Muscle of back (tissue), 11 donors: Measurements from ENCODE around the gene ATOSB. TPM values are rescaled to one million over a fixed set of nuclear protein-coding genes. Genes with fewer than 3 reads are reported as not detected.

Experiments used
- DNase-seq, 3 donors: peaks; one replicate each; pipeline versions ENCODE4 v3.0.0 to v3.0.0-alpha.2; 2013
- polyA plus RNA-seq, 10 donors: library from polyadenylated mRNA; unstranded; fragments of 120-200 nt; gene quantifications; one replicate each; pipeline ENCODE4 v1.2.1, GENCODE V29; 2013; ENCODE audit not compliant: insufficient read length in 10 of 10

ATOSB gene
- polyA plus RNA-seq, 10 donors: 9.4 to 13.0 (median 11.4) TPM

GRCh38 chr9:35054871-35055644 lies 60.6 kb downstream of the ATOSB start:
- DNase-seq: no peak

- no peak for DNase-seq
These were observed 61.4 kb downstream of the ATOSB start for GRCh38 chr9:35054185-35054835.

Other genes with a start within 250 kb of the ATOSB start
- gene PHF24, start 157.6 kb downstream of the ATOSB start, polyA plus RNA-seq: under 1 TPM; 0.11 to 0.56 (median 0.25) TPM
- 10 to 100 TPM; 20.0 to 74.0 (median 38.8) TPM for gene DNAJB5, start 126.1 kb downstream of the ATOSB start, polyA plus RNA-seq
- 100 to 1,000 TPM; 158 to 204 (median 172) TPM for gene VCP, start 43.2 kb downstream of the ATOSB start, polyA plus RNA-seq
- gene FANCG, start 35.9 kb downstream of the ATOSB start, polyA plus RNA-seq: 10 to 100 TPM; 19.4 to 38.0 (median 25.9) TPM
- 10 to 100 TPM; 10.7 to 14.2 (median 12.3) TPM for gene PIGO, start 19.3 kb downstream of the ATOSB start, polyA plus RNA-seq
- gene STOML2, start 12.7 kb downstream of the ATOSB start, polyA plus RNA-seq: 10 to 100 TPM; 64.0 to 76.8 (median 69.4) TPM
- 10 to 100 TPM; 13.0 to 27.3 (median 17.7) TPM for gene UNC13B, start 46.1 kb upstream of the ATOSB start, polyA plus RNA-seq